ENCODE data around the gene TPCN1. TPM values are rescaled to one million over a fixed set of nuclear protein-coding genes. Genes with fewer than 3 reads are reported as not detected.

TPCN1 gene
- total RNA-seq, 1 donor from 2014 or later, result 39.5 TPM

DNA sequence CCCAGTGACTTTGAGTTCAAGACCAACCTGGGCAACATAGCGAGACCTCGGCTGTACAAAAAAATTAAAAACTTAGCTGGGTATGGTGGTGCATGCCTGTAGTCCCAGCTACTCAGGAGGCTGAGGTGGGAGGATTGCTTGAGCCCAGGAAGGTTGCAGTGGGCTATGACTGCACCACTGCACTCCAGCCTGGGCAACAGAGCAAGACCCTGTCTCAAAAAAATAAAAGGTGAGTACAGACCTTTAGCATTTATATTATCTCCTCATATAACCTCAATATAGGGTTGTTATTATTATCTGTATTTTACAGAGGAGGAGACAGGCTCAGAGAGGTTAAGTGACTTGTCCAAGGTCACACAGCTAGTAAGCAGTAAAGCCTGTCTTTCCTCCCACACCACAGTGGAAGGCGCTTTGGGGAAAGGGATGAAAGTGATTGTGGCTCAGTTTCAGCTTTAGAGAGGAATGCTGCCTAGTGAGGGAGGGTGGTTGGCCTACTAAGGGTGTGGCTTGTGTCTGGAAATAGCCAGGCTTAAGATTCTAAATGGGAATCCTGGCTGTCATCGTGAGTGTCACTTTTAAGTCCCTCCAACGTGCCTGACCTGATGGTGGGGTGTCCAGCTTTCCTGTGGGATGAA, 7.2 kb downstream of the TPCN1 start:
- DNase-seq (ENCODE audit: extremely low spot score in 2 of 2), result no peak
- intact Hi-C loops (cut with DNase I), result no loop called here
- Histone ChIP-seq H3K9me3 (no peaks in the 10 kb centered on the region), H3K36me3 (peaks cover 0 to 47% of the 10 kb centered on the region in 2 donors), H3K4me3 (no peak overlapping the region), H3K4me1 (peaks cover 50% of the 10 kb centered on the region), H3K27me3 (no peaks in the 10 kb centered on the region), H3K27ac (peak overlapping the region; percentile 5)
- TF ChIP-seq, protein P1, sequence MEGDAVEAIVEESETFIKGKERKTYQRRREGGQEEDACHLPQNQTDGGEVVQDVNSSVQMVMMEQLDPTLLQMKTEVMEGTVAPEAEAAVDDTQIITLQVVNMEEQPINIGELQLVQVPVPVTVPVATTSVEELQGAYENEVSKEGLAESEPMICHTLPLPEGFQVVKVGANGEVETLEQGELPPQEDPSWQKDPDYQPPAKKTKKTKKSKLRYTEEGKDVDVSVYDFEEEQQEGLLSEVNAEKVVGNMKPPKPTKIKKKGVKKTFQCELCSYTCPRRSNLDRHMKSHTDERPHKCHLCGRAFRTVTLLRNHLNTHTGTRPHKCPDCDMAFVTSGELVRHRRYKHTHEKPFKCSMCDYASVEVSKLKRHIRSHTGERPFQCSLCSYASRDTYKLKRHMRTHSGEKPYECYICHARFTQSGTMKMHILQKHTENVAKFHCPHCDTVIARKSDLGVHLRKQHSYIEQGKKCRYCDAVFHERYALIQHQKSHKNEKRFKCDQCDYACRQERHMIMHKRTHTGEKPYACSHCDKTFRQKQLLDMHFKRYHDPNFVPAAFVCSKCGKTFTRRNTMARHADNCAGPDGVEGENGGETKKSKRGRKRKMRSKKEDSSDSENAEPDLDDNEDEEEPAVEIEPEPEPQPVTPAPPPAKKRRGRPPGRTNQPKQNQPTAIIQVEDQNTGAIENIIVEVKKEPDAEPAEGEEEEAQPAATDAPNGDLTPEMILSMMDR (IDR thresholded peaks at IDR 0.05), result no peak
- TF ChIP-seq POLR2AphosphoS5 (IDR thresholded peaks at IDR 0.05; ENCODE audit: insufficient read depth in 1 of 2, low read depth in 1 of 2) (no peak), POLR2A (IDR thresholded peaks at IDR 0.05) (no peak)

GRCh38 chr12:113230315-113231234, 9.3 kb downstream of the TPCN1 start:
- H3K27ac ChIP-seq, result no peak overlapping the region
- DNase-seq (ENCODE audit: extremely low spot score in 2 of 2), result no peak
- H3K36me3 ChIP-seq, result peaks cover 0 to 57% of the 10 kb centered on the region in 2 donors
- intact Hi-C loops (cut with DNase I), result no loop called here
- peaks cover 30% of the 10 kb centered on the region for H3K4me1 ChIP-seq
- no peaks in the 10 kb centered on the region for H3K9me3 ChIP-seq
- TF ChIP-seq POLR2AphosphoS5 (IDR thresholded peaks at IDR 0.05; ENCODE audit: insufficient read depth in 1 of 2, low read depth in 1 of 2) (no peak), POLR2A (IDR thresholded peaks at IDR 0.05) (no peak)
- TF ChIP-seq, protein P1 (IDR thresholded peaks at IDR 0.05), result no peak
- H3K4me3 ChIP-seq, result no peak overlapping the region
- no peaks in the 10 kb centered on the region for H3K27me3 ChIP-seq

GRCh38 chr12:113231235-113232088, 10.2 kb downstream of the TPCN1 start:
- no peak for TF ChIP-seq POLR2A (IDR thresholded peaks at IDR 0.05)
- TF ChIP-seq, protein P1 (IDR thresholded peaks at IDR 0.05), result no peak
- no peak for TF ChIP-seq POLR2AphosphoS5 (IDR thresholded peaks at IDR 0.05; ENCODE audit: insufficient read depth in 1 of 2, low read depth in 1 of 2)
- H3K9me3 ChIP-seq, result no peaks in the 10 kb centered on the region
- intact Hi-C loops (cut with DNase I), result no loop called here
- DNase-seq (ENCODE audit: extremely low spot score in 2 of 2), result no peak
- no peak overlapping the region for H3K27ac ChIP-seq
- peaks cover 0 to 57% of the 10 kb centered on the region in 2 donors for H3K36me3 ChIP-seq
- H3K27me3 ChIP-seq, result no peaks in the 10 kb centered on the region
- H3K4me3 ChIP-seq, result no peak overlapping the region
- H3K4me1 ChIP-seq, result peaks cover 35% of the 10 kb centered on the region

DNA sequence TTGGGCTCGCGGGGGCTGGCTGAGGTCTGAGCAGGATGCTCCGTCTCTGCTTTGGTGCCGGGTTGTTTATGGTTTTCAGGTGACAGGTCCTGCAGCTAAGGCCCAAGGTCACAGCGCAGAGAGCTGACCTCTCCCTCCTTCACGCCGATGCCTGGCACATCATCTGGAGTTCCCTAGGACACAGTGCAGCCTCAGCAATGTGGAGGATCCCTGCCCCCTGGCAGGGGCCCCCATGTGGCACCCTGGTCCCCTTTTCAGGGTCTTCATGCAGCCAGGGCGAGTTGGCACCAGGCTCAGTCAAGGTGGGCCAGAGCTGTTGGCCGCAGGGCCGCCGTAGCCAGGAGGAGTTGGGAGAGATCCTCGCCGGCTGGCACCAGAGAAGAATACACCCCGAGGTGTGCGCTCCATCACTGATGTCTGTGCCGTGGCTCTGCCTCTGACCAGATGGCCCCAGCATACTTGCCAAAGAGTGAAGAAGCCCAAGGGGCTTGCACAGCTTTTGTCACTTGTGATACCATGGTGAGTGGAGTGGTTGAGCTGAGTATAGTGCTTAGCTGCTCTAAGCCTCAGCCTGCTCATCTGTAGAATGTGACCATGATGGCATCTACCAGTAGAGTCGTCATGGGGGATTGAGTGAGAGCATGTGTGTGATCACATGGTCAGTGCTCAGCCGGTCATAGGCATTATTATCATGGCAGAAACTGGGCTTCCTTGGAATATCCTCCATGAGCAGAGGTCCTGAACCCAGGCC, 11.0 kb downstream of the TPCN1 start:
- Histone ChIP-seq H3K36me3 (peaks cover 0 to 51% of the 10 kb centered on the region in 2 donors), H3K4me3 (no peak overlapping the region), H3K9me3 (no peaks in the 10 kb centered on the region), H3K4me1 (peaks cover 42% of the 10 kb centered on the region), H3K27ac (no peak overlapping the region), H3K27me3 (no peaks in the 10 kb centered on the region)
- intact Hi-C loops (cut with DNase I), result no loop called here
- TF ChIP-seq POLR2AphosphoS5 (IDR thresholded peaks at IDR 0.05; ENCODE audit: insufficient read depth in 1 of 2, low read depth in 1 of 2), result no peak
- TF ChIP-seq, protein P1 (IDR thresholded peaks at IDR 0.05), result no peak
- TF ChIP-seq POLR2A (IDR thresholded peaks at IDR 0.05), result no peak
- DNase-seq (ENCODE audit: extremely low spot score in 2 of 2), result no peak
